Erythroblast (primary cell): ENCODE data around the gene RNF17.

Experiments used
- GATA1 ChIP-seq: IDR thresholded peaks from 2 replicates; pipeline ENCODE4 v1.6.1; 2011; ENCODE audit warnings: low read depth, mild to moderate bottlenecking, control low read depth, low read length, moderate library complexity
- POLR2A ChIP-seq: IDR thresholded peaks from 2 replicates; pipeline ENCODE4 v1.6.1; 2011; ENCODE audit warnings: mild to moderate bottlenecking, low read length

DNA sequence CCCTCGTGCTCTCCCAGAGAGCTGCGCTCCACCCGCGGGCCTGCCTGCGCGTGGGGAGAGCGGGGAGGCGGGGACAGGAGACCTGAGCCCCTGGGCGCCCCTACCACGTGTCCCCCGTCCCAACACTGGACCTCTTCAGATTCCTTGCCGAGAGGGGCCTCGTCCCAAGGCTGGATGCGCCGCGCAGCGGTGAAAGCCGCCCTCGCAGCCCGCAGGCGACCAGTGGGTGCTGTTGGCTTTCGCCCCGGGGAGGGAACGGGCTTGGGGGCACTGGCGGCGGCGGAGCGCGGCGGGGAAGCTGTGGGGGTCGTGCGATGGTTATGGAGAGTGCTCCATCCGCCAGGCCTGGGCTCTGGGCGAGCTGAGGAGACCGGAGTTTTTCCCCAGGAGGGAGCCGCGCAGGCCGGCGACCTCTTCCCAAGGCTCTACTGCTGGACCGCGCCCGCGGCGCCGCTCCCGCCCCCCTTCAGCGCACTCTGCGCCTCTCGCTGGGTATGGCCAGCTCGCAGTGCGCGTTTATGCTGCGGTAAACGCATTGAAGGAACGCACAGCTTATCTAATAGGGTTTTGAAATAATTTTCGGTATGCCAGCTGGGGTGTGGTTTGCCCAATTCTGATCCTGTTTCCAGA lies 17.2 kb upstream of the RNF17 start:
- TF ChIP-seq POLR2A (no peak), GATA1 (no peak)
